ENCODE results near the gene DOCK2.

Gene DOCK2

GRCh38 chr5:169934990-169935389 lies 297.9 kb downstream of the DOCK2 start:
- TF ChIP-seq, protein P1, sequence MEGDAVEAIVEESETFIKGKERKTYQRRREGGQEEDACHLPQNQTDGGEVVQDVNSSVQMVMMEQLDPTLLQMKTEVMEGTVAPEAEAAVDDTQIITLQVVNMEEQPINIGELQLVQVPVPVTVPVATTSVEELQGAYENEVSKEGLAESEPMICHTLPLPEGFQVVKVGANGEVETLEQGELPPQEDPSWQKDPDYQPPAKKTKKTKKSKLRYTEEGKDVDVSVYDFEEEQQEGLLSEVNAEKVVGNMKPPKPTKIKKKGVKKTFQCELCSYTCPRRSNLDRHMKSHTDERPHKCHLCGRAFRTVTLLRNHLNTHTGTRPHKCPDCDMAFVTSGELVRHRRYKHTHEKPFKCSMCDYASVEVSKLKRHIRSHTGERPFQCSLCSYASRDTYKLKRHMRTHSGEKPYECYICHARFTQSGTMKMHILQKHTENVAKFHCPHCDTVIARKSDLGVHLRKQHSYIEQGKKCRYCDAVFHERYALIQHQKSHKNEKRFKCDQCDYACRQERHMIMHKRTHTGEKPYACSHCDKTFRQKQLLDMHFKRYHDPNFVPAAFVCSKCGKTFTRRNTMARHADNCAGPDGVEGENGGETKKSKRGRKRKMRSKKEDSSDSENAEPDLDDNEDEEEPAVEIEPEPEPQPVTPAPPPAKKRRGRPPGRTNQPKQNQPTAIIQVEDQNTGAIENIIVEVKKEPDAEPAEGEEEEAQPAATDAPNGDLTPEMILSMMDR (IDR thresholded peaks at IDR 0.05): no peak
- no peak overlapping the region for H3K27ac ChIP-seq
- intact Hi-C loops (cut with DNase I; ENCODE audit: low total_unique reads): no loop called here
- H3K9me3 ChIP-seq: no peaks in the 10 kb centered on the region
- H3K4me3 ChIP-seq: no peak overlapping the region
- H3K36me3 ChIP-seq: no peaks in the 10 kb centered on the region
- H3K27me3 ChIP-seq: peaks cover 0 to 2% of the 10 kb centered on the region in 2 donors
- DNase-seq: no peak
- H3K4me1 ChIP-seq: no peaks in the 10 kb centered on the region

- no peaks in the 10 kb centered on the region for H3K9me3 ChIP-seq
- TF ChIP-seq, protein P1 (IDR thresholded peaks at IDR 0.05): no peak
- no peaks in the 10 kb centered on the region for H3K36me3 ChIP-seq
- H3K27ac ChIP-seq: no peak overlapping the region
- peaks cover 0 to 2% of the 10 kb centered on the region in 2 donors for H3K27me3 ChIP-seq
- intact Hi-C loops (cut with DNase I; ENCODE audit: low total_unique reads): no loop called here
- DNase-seq: no peak
- no peaks in the 10 kb centered on the region for H3K4me1 ChIP-seq
- H3K4me3 ChIP-seq: no peak overlapping the region
Observed at GRCh38 chr5:169935762-169936161, 298.7 kb downstream of the DOCK2 start.

- no peaks in the 10 kb centered on the region for H3K4me1 ChIP-seq
- H3K27me3 ChIP-seq: peaks cover 0 to 2% of the 10 kb centered on the region in 2 donors
- intact Hi-C loops (cut with DNase I; ENCODE audit: low total_unique reads): no loop called here
- TF ChIP-seq, protein P1 (IDR thresholded peaks at IDR 0.05): no peak
- H3K9me3 ChIP-seq: no peaks in the 10 kb centered on the region
- no peak overlapping the region for H3K4me3 ChIP-seq
- H3K36me3 ChIP-seq: no peaks in the 10 kb centered on the region
- DNase-seq: no peak
- no peak overlapping the region for H3K27ac ChIP-seq
Observed at GRCh38 chr5:169938439-169938838, 301.4 kb downstream of the DOCK2 start.

- no peak for DNase-seq
- TF ChIP-seq, protein P1 (IDR thresholded peaks at IDR 0.05): no peak
- intact Hi-C loops (cut with DNase I; ENCODE audit: low total_unique reads): no loop called here
Observed at GRCh38 chr5:169939731-169940130, 302.7 kb downstream of the DOCK2 start.

DNA sequence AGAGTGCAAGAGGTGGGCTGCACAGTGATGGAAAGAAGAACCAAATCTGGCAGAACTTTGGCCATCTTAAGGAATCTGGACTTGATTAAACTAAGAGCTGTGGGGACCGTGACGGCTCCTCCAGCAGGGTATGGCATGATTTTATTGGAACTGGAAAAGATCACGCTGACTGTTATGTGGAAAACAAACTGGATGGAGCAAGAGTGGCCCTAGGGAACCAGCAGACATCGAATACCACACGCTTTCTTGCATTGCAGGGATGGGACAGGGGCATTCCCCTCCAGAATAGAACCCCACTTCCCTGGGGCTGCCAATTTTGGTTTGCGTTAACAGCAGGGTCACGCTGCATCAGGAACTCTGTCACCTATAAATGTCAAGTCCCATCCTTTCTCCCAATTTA lies 304.5 kb downstream of the DOCK2 start:
- no peak for DNase-seq
- Histone ChIP-seq H3K4me1 (peaks cover 0 to 4% (median 0%) of the 10 kb centered on the region in 4 donors), H3K4me3 (no peak overlapping the region), H3K36me3 (no peaks in the 10 kb centered on the region), H3K27ac (no peak overlapping the region), H3K27me3 (peaks cover 0 to 2% of the 10 kb centered on the region in 2 donors), H3K9me3 (no peaks in the 10 kb centered on the region)
- intact Hi-C loops (cut with DNase I; ENCODE audit: low total_unique reads): no loop called here
- TF ChIP-seq, protein P1 (IDR thresholded peaks at IDR 0.05): no peak

More at GRCh38 chr5:169939731-169940130, 302.7 kb downstream of the DOCK2 start:
- no peaks in the 10 kb centered on the region for H3K36me3 ChIP-seq
- H3K9me3 ChIP-seq: no peaks in the 10 kb centered on the region
- no peak overlapping the region for H3K4me3 ChIP-seq
- no peaks in the 10 kb centered on the region for H3K4me1 ChIP-seq
- H3K27ac ChIP-seq: no peak overlapping the region
- peaks cover 0 to 2% of the 10 kb centered on the region in 2 donors for H3K27me3 ChIP-seq

- TF ChIP-seq, protein P1 (IDR thresholded peaks at IDR 0.05): no peak
- H3K27me3 ChIP-seq: peaks cover 0 to 2% of the 10 kb centered on the region in 2 donors
- H3K36me3 ChIP-seq: no peaks in the 10 kb centered on the region
- no peak overlapping the region for H3K4me3 ChIP-seq
- peaks cover 0 to 4% (median 0%) of the 10 kb centered on the region in 4 donors for H3K4me1 ChIP-seq
- DNase-seq: no peak
- no peaks in the 10 kb centered on the region for H3K9me3 ChIP-seq
- H3K27ac ChIP-seq: no peak overlapping the region
- intact Hi-C loops (cut with DNase I; ENCODE audit: low total_unique reads): no loop called here
Observed at GRCh38 chr5:169942181-169942580, 305.1 kb downstream of the DOCK2 start.

Measured in tibial artery (tissue), 4 donors.